HG02588 (cell line): ENCODE data around the gene NGRN.
"Not testable (repeated sequence)": the region's sequence is repeated elsewhere in the genome, so short reads cannot be mapped to it uniquely, and the experiment has no call there.

Experiments
- ATAC-seq: cut with Tn5 transposase; IDR thresholded peaks from one replicate; pipeline ENCODE4 v1.9.1; 2021; ENCODE audit warnings: mild to moderate bottlenecking, moderate library complexity; ENCODE audit not compliant: unreplicated experiment

The NGRN gene

GRCh38 chr15:90234096-90234988 lies 31.1 kb upstream of the NGRN start, which contains the start of gene GDPGP1:
GDPGP1 (plus strand) TSS chr15:90234209; CDS start chr15:90240909, 6,700 bp downstream.
- peak; percentile 59 for ATAC-seq

- ATAC-seq, result no peak
Observed at GRCh38 chr15:90239371-90239770, 26.1 kb upstream of the NGRN start.

GRCh38 chr15:90240856-90241255 lies 24.6 kb upstream of the NGRN start:
- no peak for ATAC-seq

GRCh38 chr15:90241343-90242192 lies 23.9 kb upstream of the NGRN start:
- ATAC-seq, result no peak

GRCh38 chr15:90243943-90244639 lies 21.4 kb upstream of the NGRN start:
- no peak for ATAC-seq

- no peak for ATAC-seq
Observed at GRCh38 chr15:90248789-90249202, 16.7 kb upstream of the NGRN start.

GRCh38 chr15:90249203-90249863 lies 16.1 kb upstream of the NGRN start, which contains the start of gene TTLL13:
TTLL13 (plus strand) TSS chr15:90249556; CDS start chr15:90250631, 1,075 bp downstream.
- peak; percentile 70 for ATAC-seq

GRCh38 chr15:90257776-90258175 lies 7.7 kb upstream of the NGRN start:
- no peak for ATAC-seq

- ATAC-seq, result peak; percentile 55
Observed at GRCh38 chr15:90259524-90259923, 5.9 kb upstream of the NGRN start.

- ATAC-seq, result not testable (repeated sequence)
Observed at GRCh38 chr15:90260731-90261130, 4.7 kb upstream of the NGRN start.

- no peak for ATAC-seq
Observed at GRCh38 chr15:90261811-90262210, 3.7 kb upstream of the NGRN start.

- ATAC-seq, result no peak
Observed at GRCh38 chr15:90262426-90262825, 3.0 kb upstream of the NGRN start.

- ATAC-seq, result no peak
Observed at GRCh38 chr15:90264671-90265070, 801 bp upstream of the NGRN start.

GRCh38 chr15:90266061-90266431 lies 574 bp downstream of the NGRN start:
- ATAC-seq, result peak; percentile 9

GRCh38 chr15:90266485-90266884 lies 1.0 kb downstream of the NGRN start:
- no peak for ATAC-seq

- no peak for ATAC-seq
Observed at GRCh38 chr15:90268415-90268814, 2.9 kb downstream of the NGRN start.

- ATAC-seq, result no peak
Observed at GRCh38 chr15:90270502-90271150, 5.2 kb downstream of the NGRN start.

- ATAC-seq, result no peak
Observed at GRCh38 chr15:90271459-90272166, 6.1 kb downstream of the NGRN start.

GRCh38 chr15:90278467-90278866 lies 13.0 kb downstream of the NGRN start:
- not testable (repeated sequence) for ATAC-seq
